Stimulated activated CD8-positive, alpha-beta memory T cell treated with anti-CD3 and anti-CD28 coated beads, Interleukin-15, amount 100 ng/mL, for 4 hours (primary cell): ENCODE measurements around the gene STAP2.

Experiments used
- DNase-seq, 2 donors: peaks; one replicate each; pipeline ENCODE4 v3.0.0-alpha.2; 2020; ENCODE audit warnings: low read depth in 2 of 2

STAP2 gene

DNA sequence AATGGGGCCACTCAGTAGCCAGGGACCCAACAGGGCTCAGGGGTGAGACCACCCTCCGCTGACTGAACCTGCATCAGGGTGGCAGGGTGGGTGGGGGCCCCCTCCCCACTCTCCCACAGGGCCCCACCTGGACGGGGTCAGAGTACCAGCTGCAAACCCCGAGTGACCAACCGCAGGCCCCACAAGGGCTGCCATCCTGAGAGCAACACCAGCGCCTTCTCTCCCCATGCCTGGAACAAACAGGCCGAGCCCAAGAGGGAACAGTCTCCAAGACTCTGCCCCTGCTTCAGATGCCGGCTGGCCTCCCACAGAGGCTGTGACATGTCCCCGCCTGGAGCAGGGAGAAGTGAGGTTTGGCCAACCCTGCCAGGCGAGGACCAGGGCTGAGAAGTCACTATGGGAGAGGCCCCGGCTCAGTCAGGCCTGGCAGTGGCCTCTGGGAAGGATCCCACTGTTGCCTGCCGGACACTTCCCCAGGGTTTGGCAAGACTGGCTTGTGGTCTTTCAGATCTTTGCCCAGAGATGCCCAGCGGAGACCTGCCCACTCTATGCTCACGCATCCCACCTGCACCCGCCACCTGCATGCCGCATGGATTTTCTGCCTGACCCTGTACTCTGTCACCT lies 31.9 kb upstream of the STAP2 start:
- DNase-seq = no peak

DNA sequence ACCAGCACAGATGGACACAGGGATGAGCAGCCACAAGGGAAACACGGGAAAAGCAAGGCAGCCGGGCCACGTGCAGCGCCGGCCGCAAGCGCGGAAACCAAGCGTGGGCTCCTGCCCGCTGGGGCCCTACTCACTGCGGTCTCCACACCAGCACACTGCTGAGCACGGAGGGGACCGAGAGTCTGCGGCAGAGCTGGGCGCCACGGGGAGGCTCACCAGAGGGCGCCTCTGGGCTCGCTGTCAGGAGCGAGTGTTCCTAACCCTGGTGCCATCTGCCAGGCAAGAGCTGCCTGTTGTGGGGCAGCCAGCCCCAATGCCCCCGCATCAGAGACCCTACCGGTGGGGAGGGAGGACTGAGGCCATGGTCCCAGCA lies 31.2 kb upstream of the STAP2 start:
- DNase-seq = peak; percentile 62 to 63

DNA sequence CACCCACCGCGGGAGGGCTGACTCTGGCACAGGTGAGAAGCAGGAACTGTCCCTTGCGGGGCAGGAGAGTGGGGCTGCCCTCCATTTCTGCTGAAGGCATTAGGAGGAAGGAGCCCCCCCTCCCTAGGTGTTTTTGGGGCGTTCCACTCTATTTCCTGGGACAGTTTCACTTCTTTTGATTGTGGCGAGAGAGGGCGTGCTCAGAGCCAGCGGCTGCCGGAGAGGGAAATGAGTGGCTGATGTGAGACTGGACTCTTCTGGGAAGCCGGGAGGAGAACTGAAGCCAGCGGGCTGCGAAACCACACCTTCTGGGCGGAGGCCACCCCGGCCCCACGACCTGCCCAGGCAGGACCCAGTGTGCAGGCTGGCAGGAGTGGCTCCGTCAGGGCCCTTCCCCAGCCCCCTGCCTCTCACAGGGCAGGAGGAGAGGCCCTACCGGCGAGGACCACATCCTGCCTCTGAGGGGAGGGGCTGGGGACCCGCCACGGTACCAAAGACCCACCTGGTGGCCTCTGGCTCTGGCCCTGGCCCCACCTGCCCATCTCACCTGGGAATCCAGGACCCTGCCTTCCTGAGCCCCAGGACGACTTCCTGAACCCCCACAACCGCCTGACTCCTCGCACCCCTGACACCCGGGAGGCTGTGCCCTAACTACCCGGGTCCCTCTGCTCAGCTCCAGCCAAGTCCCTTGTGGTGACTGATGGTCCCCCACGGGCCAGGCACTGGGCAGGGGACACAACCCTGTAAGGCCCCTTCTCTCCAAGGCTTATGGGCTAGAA lies 30.7 kb upstream of the STAP2 start:
- peak; percentile 34 to 49 for DNase-seq

DNA sequence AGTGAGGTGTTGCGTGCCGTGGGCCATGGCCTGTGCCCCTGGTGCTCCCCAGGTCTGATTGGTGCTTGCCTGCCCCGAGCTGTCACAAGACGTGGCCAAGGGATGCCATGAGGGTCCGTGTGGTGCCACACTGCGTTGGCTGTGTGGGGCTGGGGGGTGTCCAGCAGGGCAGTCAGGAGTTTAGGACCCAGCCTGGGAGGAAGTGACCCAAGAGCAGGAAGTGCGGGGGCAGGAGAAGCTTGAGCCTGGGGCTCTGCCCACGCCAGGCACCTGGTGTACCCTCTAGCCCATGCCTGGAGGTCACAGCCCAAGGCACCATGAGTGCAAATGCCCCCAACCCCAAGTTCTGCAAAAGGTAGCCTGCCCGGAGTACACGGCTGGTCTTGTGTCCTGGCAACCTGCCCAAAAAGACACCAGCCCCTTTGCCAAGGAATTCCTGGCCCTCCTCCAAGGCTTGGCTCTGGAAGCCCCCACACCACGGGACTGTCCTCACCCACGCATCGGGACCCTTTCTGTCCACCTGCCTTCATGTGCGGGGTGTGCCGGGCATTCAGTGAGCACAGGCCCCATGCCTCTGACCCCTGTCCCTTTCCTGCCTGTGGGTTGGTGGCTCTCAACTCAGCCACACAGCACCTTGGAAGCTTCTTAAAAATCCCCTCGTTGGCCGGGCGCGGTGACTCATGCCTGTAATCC lies 29.6 kb upstream of the STAP2 start:
- DNase-seq = no peak

DNA sequence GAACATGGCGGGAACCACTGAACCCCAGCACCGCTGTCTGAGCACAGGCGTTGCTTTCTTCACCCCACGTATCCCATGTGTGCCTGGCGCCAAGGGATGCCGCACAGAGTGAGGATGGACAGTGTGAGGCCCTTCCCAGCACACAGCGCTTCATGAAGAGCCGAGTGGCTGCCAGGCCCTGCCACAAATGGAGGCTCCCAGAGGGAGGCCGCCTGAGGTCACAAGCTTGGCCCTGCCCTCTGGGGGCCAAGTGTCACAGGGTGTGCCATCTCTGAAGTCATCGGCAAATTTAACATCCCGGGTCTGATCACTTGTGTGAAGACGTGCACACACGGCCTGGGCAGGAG lies 29.1 kb upstream of the STAP2 start:
- no peak for DNase-seq

DNA sequence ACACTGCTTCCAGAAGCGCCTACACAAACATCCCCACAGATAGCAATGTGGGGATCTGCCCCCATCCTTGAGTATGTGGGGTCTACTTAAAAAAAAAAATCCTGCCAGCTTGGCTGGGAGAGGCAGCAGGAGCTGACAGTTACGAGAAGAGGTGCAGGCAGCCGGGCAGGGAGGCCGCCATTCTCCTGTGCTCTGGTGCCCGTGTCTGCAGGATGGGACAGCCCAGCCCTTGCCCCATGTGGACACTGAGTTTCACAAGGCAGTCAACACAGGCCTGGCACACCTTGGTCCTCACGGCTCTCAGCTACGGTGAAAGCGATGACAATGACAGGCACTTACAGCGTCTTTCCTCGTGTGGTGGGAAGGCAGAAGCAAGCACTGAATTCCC lies 28.7 kb upstream of the STAP2 start:
- no peak for DNase-seq

DNA sequence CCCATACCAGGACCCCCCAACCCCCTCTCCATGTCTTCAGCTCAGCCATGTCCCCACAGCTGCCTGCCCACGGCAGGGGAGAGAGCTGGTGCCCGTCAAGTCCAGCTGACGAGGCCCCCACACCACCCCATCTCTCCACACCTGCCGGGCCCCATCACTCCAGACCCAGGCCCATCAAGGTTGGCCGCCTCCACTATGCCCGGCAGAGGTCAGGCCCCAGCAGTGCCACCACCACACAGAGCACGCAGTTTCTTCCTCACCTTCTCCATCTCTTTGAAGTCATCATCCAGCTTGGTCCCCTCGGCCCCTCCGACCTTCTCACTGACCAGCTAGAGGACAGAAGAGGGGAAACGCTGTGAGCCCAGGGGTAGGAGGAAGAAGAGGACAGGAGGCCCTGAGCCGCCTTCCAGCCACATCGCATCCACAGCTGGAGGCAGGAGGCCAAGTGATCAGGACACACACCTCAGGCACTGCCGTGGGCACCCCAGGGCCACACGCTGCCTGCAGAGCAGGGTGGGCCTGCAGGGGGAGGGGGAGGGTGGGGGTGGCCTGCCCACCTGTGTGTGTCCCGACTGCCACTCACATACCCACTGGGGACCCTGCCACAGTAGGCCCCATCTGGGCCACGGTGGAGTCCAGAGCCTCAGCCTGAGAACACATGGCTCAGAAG lies 28.2 kb upstream of the STAP2 start:
- no peak for DNase-seq

DNA sequence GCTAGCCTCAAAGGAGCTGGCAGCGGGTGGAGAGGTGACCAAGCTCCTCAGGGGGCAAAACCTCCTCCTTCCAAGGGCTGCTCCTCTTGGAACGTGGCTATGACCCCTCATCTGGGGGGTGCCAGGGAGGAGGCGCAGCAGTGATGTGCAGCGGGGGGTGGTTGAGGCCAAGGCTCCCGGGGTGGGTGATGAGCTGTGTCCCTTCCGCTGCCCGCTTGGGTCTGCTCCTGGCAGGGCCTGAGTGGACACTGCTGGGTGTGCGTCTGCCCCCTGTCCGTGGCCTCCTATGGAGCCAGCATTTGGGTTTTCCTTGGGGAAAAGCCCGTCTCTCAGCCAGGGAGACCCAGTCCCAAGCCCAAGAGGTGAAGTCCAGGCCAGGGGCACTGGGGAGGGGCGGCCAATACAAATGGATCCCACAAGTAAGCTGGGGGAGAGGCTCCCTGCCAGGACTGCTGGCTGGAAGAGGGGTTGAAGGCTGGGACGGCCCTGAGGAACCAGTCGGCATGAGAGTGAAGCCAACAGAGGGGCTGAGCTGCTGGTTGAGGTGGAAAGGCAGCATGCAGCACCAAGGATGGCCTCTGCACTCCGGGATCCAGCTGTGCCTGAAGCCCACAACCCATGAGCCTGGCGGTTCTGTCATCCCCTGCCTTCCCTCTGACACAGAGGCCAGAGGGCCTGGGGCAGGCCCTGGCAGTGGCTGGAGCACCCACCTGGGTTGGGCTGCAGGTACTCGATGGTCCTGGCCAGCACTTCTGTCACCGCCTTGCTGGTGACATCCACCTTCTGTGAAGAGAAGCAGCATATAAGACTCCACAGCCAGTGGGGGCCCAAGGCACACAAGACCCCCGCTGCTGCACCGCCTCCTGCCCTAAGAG lies 27.4 kb upstream of the STAP2 start:
- no peak for DNase-seq

DNA sequence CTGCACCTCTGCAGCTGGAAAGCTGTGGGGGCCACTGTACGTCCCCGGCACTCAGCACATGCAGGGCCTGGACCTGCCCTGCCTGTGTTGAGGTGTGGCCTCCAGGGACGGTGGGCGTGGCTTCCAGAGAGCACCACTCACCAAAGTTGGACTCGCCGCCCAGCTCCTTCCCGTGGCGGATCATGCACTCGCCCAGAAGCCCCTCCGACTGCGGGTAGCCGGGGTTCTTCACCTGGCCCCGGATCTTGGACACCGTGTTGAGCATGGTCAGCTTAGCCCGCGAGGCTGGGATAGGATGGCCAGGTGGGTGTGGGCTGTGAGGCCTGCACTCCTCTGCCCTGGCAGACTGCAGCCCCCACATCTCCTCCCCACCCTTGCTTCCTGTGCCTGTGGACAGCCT lies 26.7 kb upstream of the STAP2 start:
- no peak for DNase-seq

DNA sequence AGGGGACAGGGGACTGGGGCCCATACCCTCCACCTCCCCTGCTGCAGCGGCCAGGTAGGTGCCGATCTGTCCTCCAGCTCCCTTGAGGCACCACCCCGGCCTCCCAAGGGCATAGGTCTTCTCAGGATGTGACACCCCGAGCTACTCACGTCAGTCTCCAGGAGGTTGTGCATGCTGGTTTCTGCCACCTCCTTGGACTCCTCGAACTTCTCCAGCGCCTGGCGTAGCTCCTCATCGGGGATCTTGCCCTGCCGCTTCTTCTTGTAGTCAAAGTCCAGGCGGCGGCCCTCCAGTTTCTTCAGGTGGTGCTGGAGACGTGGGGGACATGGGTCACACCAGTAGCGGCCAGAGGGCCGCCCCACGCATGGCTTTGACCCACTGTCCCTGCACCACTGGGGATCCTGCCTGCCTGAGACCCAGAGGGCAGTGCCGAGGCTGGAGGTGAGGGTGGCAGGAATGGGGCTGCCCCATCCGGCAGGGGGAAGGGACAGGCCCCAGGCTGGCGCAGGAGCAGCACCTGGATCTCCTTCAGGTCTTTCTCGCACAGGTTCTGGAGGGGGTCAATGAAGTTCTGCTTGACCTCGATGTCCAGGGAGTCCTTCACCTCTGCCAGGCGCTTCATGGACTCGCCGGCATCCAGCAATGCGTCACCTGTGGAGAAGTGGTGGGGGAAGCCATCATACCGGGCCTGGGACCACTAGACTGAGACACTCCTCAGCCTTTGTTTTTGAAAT lies 25.1 kb upstream of the STAP2 start:
- no peak for DNase-seq

DNA sequence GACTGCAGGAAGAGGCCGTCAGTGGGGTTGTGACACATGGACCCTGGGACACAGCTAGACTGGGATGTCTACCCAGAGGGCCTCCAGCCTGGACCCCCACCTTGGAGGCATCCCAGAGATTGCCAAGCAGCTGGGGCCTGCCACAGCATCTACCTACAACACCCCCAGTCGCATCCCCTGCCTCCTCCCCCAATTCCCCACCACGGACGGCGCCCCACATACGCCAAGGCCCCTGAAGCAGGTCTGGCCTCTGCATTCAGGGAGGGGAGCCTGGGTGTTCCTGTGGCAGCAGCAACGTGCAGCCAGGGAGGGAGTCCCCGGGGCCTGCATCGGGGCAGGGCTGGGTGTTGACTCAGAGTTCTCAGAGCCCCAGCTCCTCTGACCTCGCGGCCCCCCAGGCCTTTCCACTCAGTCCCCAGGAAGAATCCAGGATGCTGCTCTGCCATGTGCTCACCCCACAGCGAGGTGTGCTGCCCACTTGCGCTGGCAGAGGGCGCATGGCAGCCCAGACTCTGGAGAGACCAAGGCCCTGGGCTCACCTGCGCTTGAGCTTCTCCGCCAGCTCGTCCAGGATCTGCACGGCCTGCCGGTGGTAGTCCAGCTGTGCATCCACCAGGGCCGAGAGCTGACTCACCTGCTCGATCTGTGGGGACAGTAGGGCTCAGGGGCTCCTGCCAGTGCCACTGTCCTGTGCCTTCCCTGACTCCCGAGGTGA lies 24.4 kb upstream of the STAP2 start:
- no peak for DNase-seq

DNA sequence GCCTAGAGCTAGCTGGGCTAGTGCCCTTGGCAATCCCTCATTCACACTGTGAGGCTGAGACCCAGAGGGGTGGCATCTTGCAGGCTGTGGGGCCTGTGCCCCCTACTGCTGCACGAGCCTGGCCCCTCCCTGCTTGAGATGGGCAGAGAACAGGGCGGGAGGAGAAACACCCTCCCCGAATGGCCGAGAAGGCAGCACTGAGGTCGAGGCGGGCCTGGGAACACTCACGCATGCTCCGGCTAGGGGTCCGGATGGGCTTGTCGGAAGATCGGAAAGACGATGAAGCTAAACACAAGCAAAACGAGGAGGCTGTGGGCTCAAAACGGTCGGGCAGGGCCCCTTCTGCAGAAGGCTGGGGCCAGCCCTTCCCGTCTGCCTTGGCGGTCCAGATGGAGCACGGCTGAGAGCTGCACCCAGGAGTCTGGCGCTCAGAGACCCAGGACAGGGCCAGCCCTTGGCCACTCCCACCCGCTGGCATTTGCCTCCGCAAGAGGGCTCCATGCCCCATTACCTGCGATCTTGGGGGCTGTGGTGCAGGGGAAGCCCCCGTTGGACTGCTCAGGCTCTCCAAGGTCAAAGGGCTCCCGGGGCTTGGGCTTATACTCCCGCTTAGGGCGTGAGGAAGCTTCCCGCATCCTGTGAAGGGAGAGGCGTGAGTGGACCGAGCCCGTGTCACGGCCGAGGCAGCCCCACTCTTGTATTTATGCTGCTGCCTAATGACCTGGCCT lies 23.6 kb upstream of the STAP2 start:
- no peak for DNase-seq

DNA sequence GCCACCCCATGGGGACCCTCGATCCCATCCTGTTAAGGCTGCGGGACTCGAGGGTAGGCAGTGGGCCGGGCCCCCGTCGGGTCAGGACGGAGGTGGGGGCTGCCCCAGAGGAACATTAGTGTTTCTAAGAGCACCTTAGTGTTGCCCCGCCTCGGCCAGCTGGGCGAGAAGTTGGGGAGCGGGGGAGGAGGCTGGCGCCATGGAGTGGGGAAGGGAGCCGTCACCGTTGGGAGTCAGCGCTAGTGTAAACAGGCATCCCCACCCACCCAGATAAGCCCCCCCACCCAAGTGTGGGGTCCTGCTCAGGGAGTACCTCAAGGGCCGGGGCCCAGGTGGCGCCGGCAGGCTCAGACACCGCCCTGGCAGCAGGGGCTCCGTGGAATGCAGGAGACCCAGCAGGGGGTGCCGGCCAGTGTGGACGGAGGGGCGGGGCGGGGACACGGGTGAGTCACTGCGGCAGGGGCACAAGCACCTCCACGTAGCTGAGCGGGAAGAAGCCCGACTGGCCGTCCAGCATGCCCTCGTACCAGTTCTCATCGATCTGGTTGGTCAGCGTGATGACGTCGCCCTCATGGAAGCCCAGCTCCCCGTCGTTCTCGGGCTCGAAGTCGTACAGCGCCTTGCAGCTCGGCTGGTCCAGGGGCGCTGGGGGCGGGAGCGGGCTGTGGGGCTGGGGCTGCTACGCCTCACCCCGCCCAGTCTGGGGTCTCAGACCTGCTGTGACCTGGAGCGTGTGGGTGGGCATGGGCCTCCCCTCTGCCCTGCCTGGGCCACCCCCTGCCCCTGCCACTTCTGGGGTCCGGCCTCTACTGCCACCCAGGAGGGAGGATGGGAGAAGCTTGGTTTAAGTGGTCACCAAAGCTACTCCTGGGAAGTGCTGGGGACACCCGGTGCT lies 22.8 kb upstream of the STAP2 start:
- no peak for DNase-seq

DNA sequence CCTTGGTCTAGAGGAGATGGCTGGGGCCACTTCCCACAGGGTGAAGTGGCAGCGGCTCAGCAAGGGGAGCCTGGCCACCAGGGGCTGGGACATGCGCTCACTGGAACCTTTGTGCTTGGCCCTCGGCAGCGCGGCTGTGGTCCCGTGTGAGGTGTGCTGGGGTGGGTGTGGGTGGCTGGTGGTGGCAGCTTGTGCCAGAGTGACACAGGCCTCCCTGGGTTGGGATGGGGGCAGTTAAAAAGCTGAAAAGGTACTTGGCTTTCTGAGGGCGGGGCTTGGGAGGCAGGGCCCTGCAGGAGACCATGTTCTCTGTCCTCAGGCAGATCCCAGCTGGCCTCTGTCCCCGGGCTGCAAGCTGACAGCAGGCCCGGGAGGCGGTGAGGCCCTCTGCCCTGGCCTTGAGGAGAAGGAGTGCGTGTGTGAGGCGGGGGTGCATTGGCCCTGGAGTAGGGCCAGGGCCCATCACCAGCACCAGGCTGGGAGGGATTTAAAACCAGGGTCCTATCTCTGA lies 22.1 kb upstream of the STAP2 start:
- no peak for DNase-seq

DNA sequence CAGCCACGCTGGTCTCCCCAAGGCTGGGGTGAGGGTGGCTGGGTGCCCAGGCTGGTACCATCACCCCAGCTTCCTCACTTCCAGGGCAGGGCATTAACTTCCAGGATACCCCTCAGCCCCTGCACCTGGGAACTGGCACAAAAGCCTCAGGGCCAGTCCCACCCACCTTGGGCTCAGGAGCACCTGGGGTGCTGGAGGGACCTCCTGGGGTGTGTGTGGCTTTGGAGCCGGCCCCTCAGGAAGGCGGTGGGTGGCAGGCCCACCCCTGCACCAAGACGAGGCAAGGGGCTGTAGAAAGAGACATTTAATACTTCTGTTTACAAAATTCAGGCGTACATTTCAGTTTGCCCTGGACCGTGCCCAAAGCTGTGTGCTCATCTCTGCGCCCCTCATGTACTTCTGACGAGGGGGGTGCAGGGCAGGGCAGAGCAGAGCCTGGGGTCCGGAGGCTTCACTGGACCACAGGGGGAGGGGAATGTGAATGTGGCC lies 21.5 kb upstream of the STAP2 start:
- DNase-seq = no peak

DNA sequence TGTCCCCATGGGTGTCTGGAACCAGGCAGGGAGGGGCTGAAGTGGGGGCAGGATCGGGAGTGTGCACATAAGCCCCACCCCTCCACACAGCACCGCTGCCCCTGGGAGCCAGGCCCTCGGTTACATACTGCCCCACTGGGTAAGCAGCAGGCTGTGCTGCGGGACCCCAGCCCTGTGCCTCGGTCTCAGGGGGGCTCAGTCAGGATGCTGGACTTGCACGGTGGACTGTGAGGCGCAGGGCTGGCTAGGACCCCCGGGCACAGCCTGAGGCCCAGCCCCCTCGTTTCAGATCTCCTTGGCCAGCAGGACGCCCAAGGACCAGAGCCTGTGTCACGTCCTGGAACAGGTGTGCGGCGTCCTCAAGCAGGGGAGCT lies 21.0 kb upstream of the STAP2 start:
- no peak for DNase-seq

DNA sequence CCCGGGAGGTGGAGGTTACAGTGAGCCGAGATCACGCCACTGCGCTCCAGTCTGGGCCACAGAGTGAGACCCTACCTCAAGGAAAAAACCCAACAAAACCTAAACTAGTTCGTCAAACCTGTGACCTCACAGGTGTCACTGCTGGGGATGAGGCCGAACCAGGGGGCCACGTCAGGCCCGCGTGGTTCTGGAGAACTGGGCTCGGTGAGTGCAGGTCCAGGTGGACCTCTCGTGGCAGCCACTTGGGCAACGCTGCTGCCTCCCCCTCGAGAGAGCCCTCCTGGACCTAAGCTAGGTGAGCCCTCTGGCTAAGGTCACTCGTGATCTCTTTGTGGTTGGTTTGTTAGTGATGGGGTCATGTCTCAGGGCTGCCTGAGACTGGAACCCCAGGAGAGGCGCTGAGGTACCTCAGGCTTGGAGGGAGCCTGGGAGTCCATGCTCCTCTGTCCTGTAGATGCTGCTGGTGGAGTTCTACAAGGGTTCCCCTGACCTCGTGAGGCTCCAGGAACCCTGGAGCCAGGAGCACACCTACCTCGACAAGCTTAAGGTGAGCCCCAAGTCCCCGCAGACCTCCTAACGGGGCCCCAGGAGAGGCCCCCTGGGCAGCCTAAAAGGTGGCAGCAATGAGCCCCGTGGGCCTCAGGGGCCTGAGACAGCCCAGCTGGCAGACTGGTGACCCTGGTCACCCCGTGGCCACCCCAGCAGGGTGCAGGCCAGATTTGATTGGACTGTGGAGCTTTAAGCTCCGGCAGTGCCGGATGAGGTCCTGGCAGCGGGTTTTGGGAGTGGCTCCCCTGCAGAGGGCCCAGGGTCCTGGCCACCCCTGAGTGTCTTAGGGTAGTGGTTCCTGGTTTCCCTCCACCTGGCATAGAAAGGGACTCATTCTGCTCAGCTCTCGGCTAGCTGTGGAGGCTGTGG lies 20.3 kb upstream of the STAP2 start:
- DNase-seq = no peak
